ENCODE measurements around the gene MSH5. TPM values are rescaled to one million over a fixed set of nuclear protein-coding genes. Genes with fewer than 3 reads are reported as not detected.

The MSH5 gene
- total and polyA plus RNA-seq, 9 of the 15 experiments (the other 6 are each of a cell fraction or from before 2014, with no cell fraction given), result 12.5 to 104 (median 46.6) TPM

GRCh38 chr6:31730631-31731086 is 9.1 kb upstream of the MSH5 start (continued):
- TF ChIP-seq BRF2 (IDR thresholded peaks at IDR 0.05; ENCODE audit: borderline replicate concordance, insufficient read depth, insufficient read length) (no peak), HDAC1 (IDR thresholded peaks at IDR 0.05) (no peak), EWSR1 (IDR thresholded peaks at IDR 0.05; ENCODE audit: borderline replicate concordance, low read depth, partially characterized antibody) (no peak), ELF1 (tag; IDR thresholded peaks at IDR 0.05) (no peak), MTF1 (CRISPR knock-in tag; IDR thresholded peaks at IDR 0.05; ENCODE audit: borderline replicate concordance) (no peak), SFPQ (IDR thresholded peaks at IDR 0.05; ENCODE audit: low read depth, low read length) (no peak), ZNF431 (CRISPR knock-in tag; IDR thresholded peaks at IDR 0.05) (no peak), THRB (CRISPR knock-in tag; conservative IDR thresholded peaks at IDR 0.05) (peak; percentile 76; the same call in 1 of the 2 replicates), ETV1 (tag; conservative IDR thresholded peaks at IDR 0.05; ENCODE audit: low read depth) (no peak), PURB (CRISPR knock-in tag; IDR thresholded peaks at IDR 0.05; ENCODE audit: low read depth) (no peak), SMAD4 (CRISPR knock-in tag; conservative IDR thresholded peaks at IDR 0.05) (no peak), JUND (IDR thresholded peaks at IDR 0.05; ENCODE audit: borderline replicate concordance, low read depth, low read length) (no peak), JUND (tag; IDR thresholded peaks at IDR 0.05; ENCODE audit: borderline replicate concordance, low read depth, low read length) (0 out of 3 replicates have a peak, but pooled peaks have one; percentile 13), POLR2AphosphoS5 (IDR thresholded peaks at IDR 0.05; ENCODE audit: control insufficient read depth, insufficient read depth, low read depth, low read length) (peak; percentile 53; the same call in 1 of the 2 replicates), NFATC3 (IDR thresholded peaks at IDR 0.05) (no peak), ZNF398 (CRISPR knock-in tag; IDR thresholded peaks at IDR 0.05) (no peak), L3MBTL2 (IDR thresholded peaks at IDR 0.05) (no peak), ATF4 (CRISPR knock-in tag; IDR thresholded peaks at IDR 0.05) (peak; percentile 58), HDAC6 (IDR thresholded peaks at IDR 0.05; ENCODE audit: low read depth, low read length) (no peak), EHMT2 (IDR thresholded peaks at IDR 0.05) (0 out of 2 replicates have a peak, but pooled peaks have one; percentile 44), NCOA1 (IDR thresholded peaks at IDR 0.05; ENCODE audit: low read depth) (no peak), ZNF57 (CRISPR knock-in tag; IDR thresholded peaks at IDR 0.05) (0 out of 2 replicates have a peak, but pooled peaks have one; percentile 61)
